T-helper 1 cell treated with Interleukin-12 subunit alpha and Interleukin-12 subunit beta and Interleukin-4 antibody, amounts not matched to agents 30 ng/mL and 1 ng/mL, for 36 hours (primary cell): ENCODE measurements around the gene SKIC8. TPM values are rescaled to one million over a fixed set of nuclear protein-coding genes. Genes with fewer than 3 reads are reported as not detected.

Source experiments
- intact Hi-C: fragments of 100-400 bp; cut with micrococcal nuclease; formaldehyde crosslinking; loops from one replicate; pipeline ENCODE4 v1.15.1; 2024
- total RNA-seq: library from RNA; stranded (reverse); gene quantifications from 2 replicates; pipeline ENCODE4 v1.2.3, GENCODE V29; 2022

Gene SKIC8
- total RNA-seq, result 42.6 and 43.1 TPM in 2 replicates

- intact Hi-C loops, result loop anchor here (1.0 to 5.0 kb wide), 10 partner anchors 34 to 1853 kb away; partner anchors contain the start of genes CIB2, FAH, HYKK and IDH3A
These were observed at the start of gene SKIC8 for GRCh38 chr15:78299101-78299930. TSS of gene SKIC8 (minus strand) at chr15:78299609. CDS start at chr15:78295686, 3,923 bp downstream.

- intact Hi-C loops, result no loop called here
These were observed 48.5 kb upstream of the SKIC8 start for GRCh38 chr15:78347586-78348543.

GRCh38 chr15:78345396-78346125 lies 46.2 kb upstream of the SKIC8 start:
- intact Hi-C loops, result no loop called here

- intact Hi-C loops, result no loop called here
These were observed 44.1 kb upstream of the SKIC8 start for GRCh38 chr15:78343276-78344060.

- intact Hi-C loops, result no loop called here
These were observed 42.6 kb upstream of the SKIC8 start for GRCh38 chr15:78342021-78342420.

GRCh38 chr15:78341057-78341987 lies 41.9 kb upstream of the SKIC8 start:
- intact Hi-C loops, result no loop called here

GRCh38 chr15:78340231-78341056 lies 41.0 kb upstream of the SKIC8 start, which contains the start of gene CRABP1:
TSS of gene CRABP1 (plus strand) at chr15:78340353. CDS start at chr15:78340429, 76 bp downstream.
- intact Hi-C loops, result no loop called here

GRCh38 chr15:78339559-78339958 lies 40.1 kb upstream of the SKIC8 start:
- intact Hi-C loops, result no loop called here

- intact Hi-C loops, result no loop called here
These were observed 39.4 kb upstream of the SKIC8 start for GRCh38 chr15:78338781-78339180.

- intact Hi-C loops, result no loop called here
These were observed 36.6 kb upstream of the SKIC8 start for GRCh38 chr15:78335985-78336384.

- intact Hi-C loops, result no loop called here
These were observed 35.4 kb upstream of the SKIC8 start for GRCh38 chr15:78334845-78335244.

GRCh38 chr15:78329625-78330024 lies 30.2 kb upstream of the SKIC8 start:
- intact Hi-C loops, result no loop called here

- intact Hi-C loops, result no loop called here
These were observed 28.1 kb upstream of the SKIC8 start for GRCh38 chr15:78327466-78327865.

GRCh38 chr15:78325092-78325843 lies 25.9 kb upstream of the SKIC8 start:
- intact Hi-C loops, result no loop called here

GRCh38 chr15:78324144-78324543 lies 24.7 kb upstream of the SKIC8 start:
- intact Hi-C loops, result no loop called here

- intact Hi-C loops, result no loop called here
These were observed 24.3 kb upstream of the SKIC8 start for GRCh38 chr15:78323693-78324092.

- intact Hi-C loops, result no loop called here
These were observed 23.5 kb upstream of the SKIC8 start for GRCh38 chr15:78322724-78323521.
